HG03139 (cell line): ENCODE results near the gene KRT8.

ENCODE experiments used
- ATAC-seq: cut with Tn5 transposase; IDR thresholded peaks from one replicate; pipeline ENCODE4 v1.9.1; 2021; ENCODE audit not compliant: unreplicated experiment

Gene KRT8

DNA sequence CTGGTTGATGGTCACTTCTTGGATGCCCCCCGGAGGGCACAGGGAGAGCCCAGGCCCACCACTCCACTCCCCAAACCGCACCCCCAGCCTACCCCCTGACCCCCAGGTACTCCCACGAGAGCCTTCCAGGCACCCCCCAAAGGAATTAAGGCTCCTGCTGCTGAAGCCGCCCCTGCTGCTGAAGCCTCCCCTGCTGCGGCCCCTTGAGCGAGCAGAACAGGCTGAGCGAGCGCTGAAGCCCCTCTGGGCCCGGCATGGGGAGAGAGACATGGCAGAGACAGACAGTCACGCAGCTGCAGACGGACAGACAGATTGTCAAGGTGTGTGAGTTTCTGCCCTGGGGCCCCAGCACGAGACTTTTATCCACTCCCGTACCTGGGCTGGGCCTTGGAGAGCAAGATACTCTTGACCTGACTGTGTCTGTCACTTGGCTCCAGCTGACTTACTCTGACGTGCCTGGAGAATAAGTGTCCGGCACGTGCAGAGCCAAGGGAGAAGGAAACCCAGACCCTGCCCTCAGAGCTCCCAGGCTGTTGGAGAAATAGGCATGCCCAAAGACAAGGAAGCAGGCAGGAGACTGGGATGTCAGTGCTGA, 56.1 kb downstream of the KRT8 start, which contains the start of gene KRT78:
Gene KRT78 (minus strand): TSS at position 334 of the 595 bp plus-strand sequence. CDS start 64 bp downstream, at position 270.
- ATAC-seq, result no peak

DNA sequence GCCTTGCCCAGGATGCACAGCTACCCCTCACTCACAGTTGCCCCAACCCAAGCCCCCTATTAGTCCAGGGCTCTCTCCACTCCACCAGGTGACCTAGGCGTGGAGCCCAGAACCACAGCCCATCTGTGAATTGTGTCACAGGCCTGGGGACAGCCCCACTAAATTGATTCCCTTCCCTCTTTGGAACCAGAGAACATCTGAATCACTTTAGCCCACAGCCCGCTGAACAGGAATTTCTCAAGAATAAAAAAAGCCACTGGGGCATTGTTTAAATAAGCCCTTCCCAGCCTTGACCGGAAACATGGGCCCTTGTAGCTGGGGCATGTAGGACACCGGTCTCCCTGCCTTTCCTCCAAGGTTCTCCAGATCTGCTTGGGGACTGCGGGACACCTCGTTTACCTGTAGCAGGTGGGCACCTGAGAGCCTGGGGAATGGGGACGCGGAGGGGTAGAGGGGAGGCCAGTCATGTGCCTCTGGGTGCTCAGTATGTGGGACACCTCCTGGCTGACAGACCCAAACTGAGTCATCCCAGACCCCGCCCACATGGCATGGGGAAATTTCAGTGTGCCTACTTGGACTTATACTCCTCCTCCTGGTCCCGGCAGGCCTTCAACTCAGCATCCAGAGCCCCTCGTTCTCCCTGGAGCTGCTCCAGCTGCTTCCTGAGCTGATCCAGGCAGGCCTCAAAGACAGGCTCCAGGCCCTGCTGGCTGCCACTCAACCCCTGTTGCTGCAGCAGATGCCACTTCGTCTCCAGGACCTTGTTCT, 57.4 kb downstream of the KRT8 start:
- ATAC-seq, result no peak
